Astrocyte of the hippocampus (primary cell): ENCODE results near the gene PSME2.

Experiments
- DNase-seq: peaks from one replicate; pipeline ENCODE4 v3.0.0; 2011; ENCODE audit warnings: low read depth, low spot score

Gene PSME2

DNA sequence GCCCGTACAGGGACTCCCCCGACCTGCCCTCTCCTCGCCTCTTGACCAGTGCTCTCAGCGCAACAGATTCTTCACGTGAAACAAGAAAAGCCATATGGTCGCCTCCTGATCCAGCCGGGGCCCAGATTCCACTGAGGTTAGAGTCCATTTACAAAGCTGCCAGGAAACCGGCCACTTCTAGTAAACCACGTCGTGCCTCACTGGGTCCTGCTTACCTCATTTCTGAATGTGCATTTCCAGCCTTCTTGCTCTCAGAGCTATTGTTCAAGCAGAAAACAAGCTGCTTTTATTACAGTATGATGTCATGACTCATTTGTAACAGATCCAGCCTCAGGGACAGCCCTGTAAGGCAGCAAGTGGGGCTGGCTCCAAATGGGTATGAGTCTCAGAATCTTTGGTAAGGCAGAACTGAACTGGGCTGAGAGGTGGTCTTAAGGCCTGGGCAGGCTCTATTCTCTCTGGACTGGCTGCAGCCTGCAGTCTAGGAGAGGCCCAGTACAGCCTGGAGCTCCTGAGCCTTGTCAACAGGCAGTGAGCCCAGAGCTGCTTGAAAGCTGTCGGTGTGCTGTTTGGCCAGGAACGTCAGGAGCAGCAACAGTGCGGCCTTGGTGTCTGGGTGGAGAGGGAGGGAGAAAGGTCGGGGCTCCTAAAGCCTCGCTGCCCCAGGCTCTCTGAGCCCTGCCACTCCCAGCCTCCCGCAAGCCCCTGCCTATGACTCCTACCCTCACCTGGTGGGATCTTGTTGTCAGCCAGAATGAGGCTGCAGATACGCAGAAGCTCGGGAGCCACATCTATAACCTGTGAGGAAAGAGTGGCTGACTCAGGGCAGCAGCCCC is 33.8 kb upstream of the PSME2 start:
- peak; percentile 91 for DNase-seq

DNA sequence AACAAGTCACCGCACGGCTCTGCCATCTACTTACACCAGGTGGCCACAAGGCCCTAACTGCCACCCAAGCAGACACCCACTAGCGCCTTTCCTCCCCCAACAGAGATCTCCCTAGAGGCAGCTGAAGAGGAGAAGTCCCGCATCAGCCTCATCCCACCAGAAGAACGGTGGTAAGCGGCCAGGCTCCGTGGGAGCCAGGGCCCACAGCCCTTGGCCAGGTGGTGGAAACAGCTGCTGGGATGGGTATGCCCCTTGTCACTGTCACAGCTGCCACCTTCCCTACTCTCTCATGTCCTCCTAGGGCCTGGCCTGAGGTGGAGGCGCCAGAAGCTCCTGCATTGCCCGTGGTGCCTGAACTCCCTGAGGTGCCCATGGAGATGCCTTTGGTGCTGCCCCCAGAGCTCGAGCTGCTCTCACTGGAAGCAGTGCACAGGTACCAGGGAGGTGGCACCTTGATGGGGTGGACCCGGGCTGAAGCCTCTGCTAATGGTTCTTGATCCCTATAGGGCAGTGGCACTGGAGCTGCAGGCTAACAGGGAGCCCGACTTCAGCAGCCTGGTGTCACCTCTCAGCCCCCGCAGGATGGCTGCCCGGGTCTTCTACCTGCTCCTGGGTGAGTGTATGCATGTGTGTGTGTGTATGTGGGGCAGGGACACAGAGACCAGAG is 33.0 kb upstream of the PSME2 start:
- no peak for DNase-seq

DNA sequence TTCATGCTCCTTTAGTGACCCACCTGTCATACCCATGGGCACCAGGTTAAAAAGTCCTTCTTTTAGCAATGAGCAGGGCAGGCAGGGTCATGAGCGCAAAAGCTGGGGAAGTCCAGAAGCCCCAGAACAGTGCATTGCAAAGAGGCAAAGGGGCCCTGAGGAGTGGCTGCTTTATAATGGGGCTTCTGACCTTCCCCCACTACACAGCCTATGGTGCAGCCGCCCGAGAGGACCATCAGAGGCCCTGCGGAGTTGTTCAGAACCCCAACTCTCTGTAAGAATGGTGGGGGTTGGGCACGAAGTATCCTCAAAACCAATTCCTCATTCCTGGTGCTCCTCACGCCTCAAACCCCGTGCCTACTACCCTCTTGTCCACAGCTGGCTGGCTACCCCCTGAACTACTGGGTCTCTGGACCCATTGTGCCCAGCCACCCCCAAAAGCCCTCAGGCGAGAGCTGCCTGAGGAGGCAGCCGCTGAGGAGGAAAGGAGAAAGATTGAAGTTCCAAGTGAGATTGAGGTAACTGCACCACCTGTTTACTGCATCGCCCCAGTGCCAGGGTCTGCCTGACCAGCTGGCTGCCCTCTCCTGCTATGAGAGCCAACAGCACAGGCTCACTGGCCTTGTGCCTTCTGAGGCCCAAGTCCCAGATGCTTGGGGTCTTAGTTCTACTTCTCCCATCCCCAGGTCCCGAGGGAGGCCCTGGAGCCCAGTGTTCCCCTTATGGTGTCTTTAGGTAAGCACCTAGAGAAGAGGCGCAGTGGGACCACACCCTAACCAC is 32.2 kb upstream of the PSME2 start:
- DNase-seq, result no peak

DNA sequence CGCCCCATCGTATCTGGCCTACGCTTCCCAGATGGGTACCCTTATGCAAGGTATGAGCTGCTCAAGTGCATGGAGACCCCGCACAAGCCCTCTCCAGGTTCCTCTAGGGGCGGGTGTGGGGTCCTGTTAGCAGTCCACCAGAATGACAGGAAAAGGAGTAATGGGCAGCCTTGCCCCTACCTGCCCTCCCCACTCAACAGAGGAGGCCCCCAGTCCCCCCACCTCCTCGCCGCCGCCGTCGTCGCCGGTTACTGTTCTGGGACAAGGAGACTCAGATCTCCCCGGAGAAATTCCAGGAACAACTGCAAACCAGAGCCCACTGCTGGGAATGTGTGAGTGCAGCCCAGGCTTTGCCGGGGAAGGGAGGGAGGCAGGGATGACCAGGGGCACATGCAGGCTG is 31.5 kb upstream of the PSME2 start:
- no peak for DNase-seq

DNA sequence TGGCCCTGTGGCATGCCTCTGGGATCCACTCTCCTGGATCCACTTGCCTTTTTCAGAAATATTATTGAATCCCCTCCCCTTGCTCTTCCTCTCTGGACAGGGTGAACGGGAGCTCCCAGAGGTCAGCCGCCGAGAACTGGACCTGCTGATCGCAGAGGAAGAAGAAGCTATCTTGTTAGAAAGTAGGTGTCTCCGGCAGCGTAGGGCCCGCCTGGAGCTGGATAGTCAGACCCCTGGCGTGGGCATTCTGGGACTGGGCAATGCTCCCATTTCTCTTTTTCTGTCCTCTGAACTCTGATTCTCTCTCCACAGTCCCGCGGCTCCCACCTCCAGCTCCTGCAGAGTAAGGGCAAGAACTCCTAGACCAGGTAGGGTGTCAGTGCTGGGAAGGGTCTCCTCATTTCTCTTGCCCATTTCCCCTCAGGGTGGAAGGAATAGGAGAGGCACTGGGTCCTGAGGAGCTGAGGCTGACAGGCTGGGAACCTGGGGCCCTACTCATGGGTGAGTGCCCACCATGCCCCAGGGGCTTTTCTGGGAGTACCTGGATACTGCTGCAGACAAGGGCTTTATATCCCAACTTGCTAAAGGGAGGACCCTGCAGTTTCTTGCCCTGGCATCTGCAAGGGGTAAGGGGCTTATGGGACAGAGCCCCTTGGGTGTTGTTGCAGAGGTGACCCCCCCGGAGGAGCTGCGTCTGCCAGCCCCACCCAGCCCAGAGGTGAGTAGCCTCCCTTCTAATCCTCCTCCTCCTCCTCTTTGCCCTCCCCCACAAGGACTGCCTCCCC is 30.8 kb upstream of the PSME2 start:
- DNase-seq, result no peak

DNA sequence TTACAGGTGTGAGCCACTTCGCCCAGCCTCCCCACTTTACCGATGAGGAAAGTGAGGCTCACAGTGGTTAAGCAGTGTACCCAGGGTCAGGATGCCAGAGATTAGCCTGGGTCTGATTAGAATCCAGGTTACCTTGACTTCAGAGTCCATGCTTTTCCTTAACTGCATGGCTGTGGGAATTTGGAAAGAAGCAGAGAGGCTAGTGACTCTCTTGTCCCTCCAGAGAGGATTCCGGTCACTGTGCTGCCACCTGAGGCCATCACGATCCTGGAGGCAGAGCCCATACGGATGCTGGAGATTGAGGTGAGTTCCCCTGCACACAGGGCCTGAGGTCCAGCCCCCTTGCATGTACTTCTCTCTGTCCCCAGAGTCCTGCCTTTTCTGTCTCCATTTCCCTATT is 30.2 kb upstream of the PSME2 start:
- no peak for DNase-seq

DNA sequence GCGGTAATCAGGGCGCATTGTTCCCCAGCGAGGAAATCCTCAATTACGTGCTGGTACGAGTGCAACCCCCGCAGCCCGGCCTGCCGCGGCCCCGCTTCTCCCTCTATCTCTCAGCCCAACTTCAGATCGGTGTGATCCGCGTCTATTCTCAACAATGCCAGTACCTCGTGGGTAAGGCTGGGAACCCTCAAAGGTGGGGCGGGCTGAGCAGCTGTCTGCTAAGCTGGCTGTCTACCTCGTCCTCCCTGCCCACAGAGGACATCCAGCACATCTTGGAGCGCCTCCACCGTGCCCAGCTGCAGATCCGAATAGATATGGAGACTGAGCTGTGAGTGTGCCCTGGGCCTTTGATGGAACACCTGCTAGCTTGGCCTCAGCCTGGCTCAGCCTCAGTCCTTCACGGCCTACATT is 26.5 kb upstream of the PSME2 start:
- DNase-seq, result no peak

DNA sequence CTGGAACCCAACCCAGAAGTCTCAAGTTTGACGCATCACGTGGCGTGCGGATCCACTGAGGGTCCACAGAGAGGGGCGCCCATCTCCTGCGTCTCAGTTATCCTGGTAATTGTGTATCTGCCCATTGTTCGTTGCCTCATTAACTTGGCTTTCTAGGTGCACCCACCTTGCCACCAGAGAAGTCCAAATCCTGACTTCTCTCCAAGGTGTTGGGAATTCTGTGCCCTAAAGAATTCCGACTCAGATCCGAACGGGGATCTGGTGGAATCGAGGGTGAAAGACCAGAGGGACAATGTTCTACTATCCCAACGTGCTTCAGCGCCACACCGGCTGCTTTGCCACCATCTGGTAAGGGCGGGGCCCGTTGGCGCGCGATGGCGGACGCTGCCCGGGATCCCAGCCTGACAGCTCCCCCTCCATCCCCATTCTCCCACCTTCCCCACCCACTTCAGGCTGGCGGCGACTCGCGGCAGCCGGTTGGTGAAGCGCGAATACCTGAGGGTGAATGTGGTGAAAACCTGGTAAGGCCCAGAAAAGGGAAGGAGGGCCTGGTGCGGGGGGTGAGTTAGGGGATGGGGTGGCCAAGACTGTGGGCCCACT is 26.0 kb upstream of the PSME2 start:
- DNase-seq, result peak; percentile 58

DNA sequence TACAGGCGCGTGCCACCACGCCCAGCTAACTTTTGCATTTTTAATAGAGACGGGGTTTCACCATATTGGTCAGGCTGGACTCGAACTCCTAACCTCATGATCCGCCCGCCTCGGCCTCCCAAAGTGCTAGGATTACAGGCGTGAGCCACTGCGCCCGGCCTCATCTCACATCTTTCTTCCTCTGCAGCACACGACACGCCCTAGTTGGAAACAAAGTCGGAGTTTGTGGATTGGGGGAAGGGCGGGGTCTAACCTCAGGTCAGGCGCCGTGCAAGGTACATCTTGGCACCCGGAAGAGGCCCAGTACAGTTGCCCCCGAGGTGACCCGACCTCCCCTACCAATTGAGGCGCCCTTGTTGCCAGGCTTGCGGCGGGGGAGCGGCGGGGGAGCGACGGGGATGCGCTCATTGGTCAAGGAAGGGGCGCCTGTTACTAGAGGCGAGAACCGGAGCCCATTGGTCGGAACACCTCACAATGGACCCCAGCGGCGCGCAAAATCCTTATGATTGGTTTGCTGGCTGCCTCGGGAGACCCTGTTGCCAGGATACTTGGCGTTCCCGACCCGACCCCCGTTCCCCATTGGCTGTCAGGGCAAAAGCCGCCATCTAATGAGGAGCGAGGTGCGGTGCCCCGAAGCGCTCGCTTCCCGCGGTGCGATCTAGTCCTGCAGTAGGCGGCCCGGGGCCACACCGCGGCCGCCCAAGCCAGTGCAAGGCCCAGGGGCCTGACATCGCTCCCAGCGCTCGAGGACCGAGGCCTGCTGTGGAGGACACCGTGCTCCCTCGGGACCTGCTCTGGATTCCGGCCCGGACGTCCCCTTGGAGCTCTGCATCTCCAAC is 25.2 kb upstream of the PSME2 start, which contains the start of gene REC8:
REC8 (plus strand) TSS at position 659 of the 839 bp plus-strand sequence. CDS start 473 bp downstream, outside the sequence.
- peak; percentile 99 for DNase-seq

DNA sequence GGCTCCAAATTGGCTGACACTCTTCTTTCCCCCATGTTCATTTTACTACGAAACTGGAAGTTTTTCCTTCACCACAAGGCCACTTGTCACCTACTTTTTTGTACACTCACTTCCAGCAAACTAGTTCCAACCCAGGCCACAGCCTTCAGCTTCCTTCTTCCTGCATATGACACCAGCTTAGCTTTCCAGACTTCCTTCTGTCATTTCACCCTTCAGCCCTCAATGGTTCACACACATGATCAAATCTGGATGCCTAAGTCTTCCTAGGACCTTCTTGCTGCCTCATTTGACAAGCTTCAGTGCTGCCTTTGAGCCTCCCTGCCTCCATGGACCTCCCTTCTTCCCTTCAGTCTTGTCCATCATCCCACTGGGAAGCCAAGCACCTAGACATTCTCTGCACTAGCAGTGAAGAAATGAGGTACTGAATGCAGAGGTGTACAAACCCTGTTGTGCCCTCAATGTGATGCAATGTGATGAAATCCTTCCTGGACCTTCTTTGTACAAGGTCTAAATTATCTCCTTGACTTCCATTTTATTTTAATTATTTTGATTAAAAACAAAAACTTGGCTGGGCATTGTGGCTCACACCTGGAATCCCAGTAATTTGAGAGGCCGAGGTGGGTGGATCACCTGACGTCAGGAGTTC is 21.2 kb upstream of the PSME2 start:
- DNase-seq, result no peak

DNA sequence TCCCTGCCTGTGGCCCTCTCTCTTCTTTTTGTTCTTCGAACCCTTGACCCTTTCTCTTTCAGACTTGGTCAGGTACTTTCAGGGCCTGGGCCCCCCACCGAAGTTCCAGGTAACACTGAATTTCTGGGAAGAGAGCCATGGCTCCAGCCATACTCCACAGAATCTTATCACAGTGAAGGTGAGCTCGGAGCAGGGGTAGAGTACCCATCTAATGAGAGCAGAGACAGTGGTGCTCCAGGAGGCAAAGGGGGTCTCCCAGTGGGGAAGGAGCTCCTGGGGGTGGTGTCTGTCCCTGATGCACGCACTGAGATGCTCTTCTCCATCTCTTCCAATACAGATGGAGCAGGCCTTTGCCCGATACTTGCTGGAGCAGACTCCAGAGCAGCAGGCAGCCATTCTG is 19.4 kb upstream of the PSME2 start:
- no peak for DNase-seq

DNA sequence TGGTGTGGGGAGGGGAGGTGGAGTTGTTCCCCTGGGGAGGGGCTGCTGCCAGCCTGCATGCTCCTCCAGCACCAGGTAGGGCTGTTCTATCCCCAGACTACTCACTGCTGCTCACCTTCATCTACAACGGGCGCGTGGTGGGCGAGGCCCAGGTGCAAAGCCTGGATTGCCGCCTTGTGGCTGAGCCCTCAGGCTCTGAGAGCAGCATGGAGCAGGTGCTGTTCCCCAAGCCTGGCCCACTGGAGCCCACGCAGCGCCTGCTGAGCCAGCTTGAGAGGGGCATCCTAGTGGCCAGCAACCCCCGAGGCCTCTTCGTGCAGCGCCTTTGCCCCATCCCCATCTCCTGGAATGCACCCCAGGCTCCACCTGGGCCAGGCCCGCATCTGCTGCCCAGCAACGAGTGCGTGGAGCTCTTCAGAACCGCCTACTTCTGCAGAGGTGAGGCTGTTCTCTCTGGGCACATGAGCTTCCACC is 18.1 kb upstream of the PSME2 start:
- no peak for DNase-seq

DNA sequence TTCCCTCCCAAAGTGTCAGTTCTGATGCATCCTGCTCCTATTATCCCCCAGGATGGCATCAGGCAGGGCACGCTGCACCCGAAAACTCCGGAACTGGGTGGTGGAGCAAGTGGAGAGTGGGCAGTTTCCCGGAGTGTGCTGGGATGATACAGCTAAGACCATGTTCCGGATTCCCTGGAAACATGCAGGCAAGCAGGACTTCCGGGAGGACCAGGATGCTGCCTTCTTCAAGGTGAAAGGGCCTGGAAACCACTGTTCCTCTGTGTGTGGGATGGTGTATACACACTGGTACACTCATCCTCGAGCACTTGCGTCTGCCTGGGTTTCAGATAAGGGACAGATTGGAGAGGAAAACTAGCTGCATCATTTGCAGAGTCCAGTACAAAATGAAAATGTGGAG is 15.7 kb upstream of the PSME2 start:
- no peak for DNase-seq

DNA sequence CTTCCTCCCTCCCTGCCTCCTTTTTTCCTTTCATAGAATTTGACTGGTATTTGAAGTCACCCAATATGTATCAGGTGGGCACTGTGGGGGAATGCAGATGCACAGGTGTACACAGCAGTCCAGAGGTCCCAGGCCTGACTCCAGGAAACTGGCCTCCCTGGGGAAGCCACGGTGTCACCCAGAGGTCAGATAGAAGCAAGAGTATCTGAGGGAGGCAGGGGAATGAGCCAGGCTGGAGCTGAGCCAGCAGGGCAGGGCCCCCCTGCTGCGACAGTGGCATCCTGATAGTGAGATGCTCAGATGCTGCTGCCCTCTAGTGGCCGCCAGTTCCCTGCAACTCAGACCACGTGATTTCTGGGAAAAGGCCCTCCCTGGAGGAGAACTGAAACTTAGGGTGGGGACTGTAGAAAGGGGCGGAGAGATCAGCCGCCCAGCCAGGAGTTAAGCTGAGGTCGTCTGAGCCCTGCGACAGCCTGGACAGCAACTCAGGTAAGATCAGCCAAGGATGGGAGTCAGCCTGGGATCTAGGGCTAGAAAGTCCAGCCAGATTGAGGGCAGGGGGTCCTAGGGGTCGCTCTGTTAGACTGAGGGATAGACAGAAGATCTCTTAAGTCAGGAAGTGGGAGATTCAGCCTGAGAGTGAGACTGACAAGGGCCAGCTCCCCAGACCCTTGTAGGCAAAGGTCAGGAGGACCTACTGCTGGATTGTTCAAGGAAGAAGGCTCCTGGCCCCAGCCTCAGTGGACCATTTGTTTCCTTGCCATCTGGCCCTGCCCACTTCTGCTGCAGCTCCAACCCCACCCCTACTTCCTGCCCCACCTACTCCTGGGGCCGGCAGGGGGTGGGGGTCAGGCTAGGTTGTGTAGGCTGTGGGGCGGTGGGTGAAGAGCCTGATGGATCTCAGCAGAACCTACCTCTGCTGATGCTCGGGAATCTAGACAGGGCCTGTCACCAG is 14.7 kb upstream of the PSME2 start, which contains the start of gene IRF9:
IRF9 (plus strand) TSS at position 416 of the 955 bp plus-strand sequence. CDS start 880 bp downstream, outside the sequence.
- peak; percentile 98 for DNase-seq

DNA sequence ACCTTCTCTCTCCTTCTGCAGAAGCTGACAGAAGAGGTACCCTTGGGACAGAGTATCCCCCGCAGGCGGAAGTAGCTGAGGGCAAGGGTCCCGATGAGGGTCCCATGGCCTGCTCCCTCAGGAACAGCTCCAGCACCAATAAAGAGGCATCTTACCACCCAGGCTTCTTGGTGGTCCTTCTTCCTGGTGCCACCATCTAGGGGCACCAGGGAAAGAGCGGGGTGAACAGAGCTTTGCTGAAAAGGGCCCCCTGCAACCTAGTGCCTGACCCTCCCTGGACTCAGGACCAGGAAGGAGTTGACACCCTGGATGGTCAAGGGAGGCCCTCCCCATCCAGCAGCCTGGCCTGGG is 14.1 kb upstream of the PSME2 start:
- DNase-seq, result no peak

DNA sequence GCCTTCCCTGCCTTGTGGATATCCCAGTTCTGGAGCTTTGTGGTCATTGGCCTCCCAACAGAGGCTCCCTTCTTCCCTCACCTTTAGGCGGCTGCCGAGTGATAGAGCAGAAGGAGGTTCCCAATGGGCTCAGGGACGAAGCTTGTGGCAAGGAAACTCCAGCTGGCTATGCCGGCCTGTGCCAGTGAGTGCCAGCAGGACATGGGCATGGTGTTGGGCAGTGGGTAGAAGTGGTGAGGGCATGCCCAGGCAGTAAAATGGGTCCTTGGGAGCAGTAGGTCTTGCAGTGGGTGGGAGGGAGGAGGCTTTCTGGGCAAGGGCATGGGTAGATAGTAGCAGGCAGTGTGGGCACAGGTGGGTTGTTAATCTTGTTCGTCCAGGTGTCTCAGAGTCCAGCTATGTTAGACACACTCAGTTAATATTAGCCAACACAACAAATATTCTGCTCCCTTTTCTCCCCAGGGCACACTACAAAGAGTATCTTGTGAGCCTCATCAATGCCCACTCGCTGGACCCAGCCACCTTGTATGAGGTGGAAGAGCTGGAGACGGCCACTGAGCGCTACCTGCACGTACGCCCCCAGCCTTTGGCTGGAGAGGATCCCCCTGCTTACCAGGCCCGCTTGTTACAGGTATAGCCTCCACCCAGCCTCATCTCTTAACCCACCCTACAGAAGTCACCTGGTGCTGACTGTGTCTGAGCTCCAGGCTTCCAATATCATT is 13.5 kb upstream of the PSME2 start:
- DNase-seq, result no peak

DNA sequence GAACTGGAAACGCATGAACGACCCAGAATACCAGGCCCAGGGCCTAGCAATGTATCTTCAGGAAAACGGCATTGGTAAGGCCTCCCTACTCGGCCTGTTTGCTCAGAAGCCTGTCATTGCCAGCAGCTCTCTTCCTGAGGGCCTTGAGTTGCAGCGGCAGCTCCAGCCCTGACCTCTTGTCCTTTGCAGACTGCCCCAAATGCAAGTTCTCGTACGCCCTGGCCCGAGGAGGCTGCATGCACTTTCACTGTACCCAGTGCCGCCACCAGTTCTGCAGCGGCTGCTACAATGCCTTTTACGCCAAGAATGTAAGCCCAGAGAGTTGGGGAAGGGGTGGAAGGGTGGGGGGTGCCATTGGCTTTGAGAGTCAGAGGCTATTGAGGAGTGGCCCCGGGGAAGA is 10.9 kb upstream of the PSME2 start:
- no peak for DNase-seq

DNA sequence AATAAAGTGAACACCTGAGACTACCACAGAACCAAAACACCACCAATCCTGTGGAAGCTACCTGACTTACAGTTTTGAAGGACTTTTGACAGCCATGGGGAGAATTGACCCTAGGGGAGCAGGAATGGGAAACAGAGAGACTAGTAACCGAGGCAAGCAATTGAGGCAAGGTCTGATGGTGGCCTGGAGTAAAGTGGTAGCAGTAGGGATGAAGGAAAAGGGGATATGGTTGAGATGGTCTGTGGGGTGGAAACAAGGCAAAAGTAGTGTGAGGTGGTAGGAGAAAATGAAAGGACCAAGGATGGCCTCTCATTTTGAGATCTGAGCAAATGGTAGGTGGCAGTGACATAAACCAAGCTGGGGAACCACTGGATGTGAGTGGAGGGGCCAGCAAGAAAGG is 10.4 kb upstream of the PSME2 start:
- no peak for DNase-seq
